IMR-90 (cell line): ENCODE data around the gene ALKBH3. TPM values are rescaled to one million over a fixed set of nuclear protein-coding genes. Genes with fewer than 3 reads are reported as not detected.

Experiments
- ATAC-seq: fragments of 200-7000 bp; cut with Tn5 transposase; 2 replicates; pipeline ENCODE4 v1.9.1; 2020; ENCODE audit warnings: low read depth, mild to moderate bottlenecking, moderate library complexity
- BruUV-seq: library from RNA; stranded (reverse); fragments of 400-500 nt; replicated peaks from 2 replicates; lab custom pipeline; 2021; lab: Mats Ljungman, UMichigan
- CTCF ChIA-PET: fragments of 300-600 bp; formaldehyde crosslinking; extraction: SDS; loops from one replicate; lab custom pipeline; 2021; ENCODE audit warnings: antibody characterized with exemption; lab: Yijun Ruan, JAX
- POLR2A ChIA-PET: fragments of 300-600 bp; sonication (Branson Sonifier 250); formaldehyde crosslinking; loops from one replicate; lab custom pipeline; 2022; ENCODE audit warnings: antibody characterized with exemption; ENCODE audit not compliant: unreplicated experiment; lab: Charles Lee
- DNase-seq: peaks from one replicate; pipeline ENCODE4 v3.0.0; 2013
- H2AFZ ChIP-seq: replicated peaks from 2 replicates; pipeline ENCODE3; 2013; ENCODE audit warnings: low read length, mild to moderate bottlenecking; ENCODE audit not compliant: poor library complexity
- H2AK5ac ChIP-seq: 2 replicates; pipeline ENCODE4 v1.6.1; 2013; ENCODE audit warnings: low read depth, low read length, inconsistent platforms
- H2AK9ac ChIP-seq: replicated peaks from 2 replicates; pipeline ENCODE3; 2013; ENCODE audit warnings: mild to moderate bottlenecking, low read depth, low read length, moderate library complexity; ENCODE audit not compliant: poor library complexity
- H2BK120ac ChIP-seq: 2 replicates; pipeline ENCODE4 v1.6.1; 2013; ENCODE audit warnings: low read depth, low read length, inconsistent platforms
- H2BK15ac ChIP-seq: 3 replicates; pipeline ENCODE4 v1.6.1; 2013; ENCODE audit warnings: low read depth, low read length, inconsistent platforms
- H2BK20ac ChIP-seq: 2 replicates; pipeline ENCODE4 v1.6.1; 2013; ENCODE audit warnings: low read depth, mild to moderate bottlenecking, inconsistent platforms, low read length, moderate library complexity
- H2BK5ac ChIP-seq: 2 replicates; pipeline ENCODE4 v1.6.1; 2013; ENCODE audit warnings: mild to moderate bottlenecking, low read depth, low read length, inconsistent platforms; ENCODE audit not compliant: poor library complexity, severe bottlenecking
- H3K14ac ChIP-seq: replicated peaks from 2 replicates; pipeline ENCODE4 v1.6.1; 2013; ENCODE audit warnings: low read depth, low read length, inconsistent platforms
- H3K18ac ChIP-seq: 2 replicates; pipeline ENCODE4 v1.6.1; 2013; ENCODE audit warnings: low read depth, low read length, control low read depth
- H3K23ac ChIP-seq: 2 replicates; pipeline ENCODE4 v1.6.1; 2013; ENCODE audit warnings: low read depth, low read length, inconsistent platforms
- H3K27ac ChIP-seq: 2 replicates; pipeline ENCODE4 v1.5.1; 2013; ENCODE audit warnings: mild to moderate bottlenecking, control low read depth, low read length; ENCODE audit not compliant: insufficient read depth
- H3K27me3 ChIP-seq: 2 replicates; pipeline ENCODE4 v1.6.1; 2013; ENCODE audit warnings: low read length; ENCODE audit not compliant: control insufficient read depth, insufficient read depth
- H3K36me3 ChIP-seq: 2 replicates; pipeline ENCODE4 v1.6.1; 2013; ENCODE audit warnings: low read length, mixed read lengths; ENCODE audit not compliant: control insufficient read depth, insufficient read depth
- H3K4ac ChIP-seq: 2 replicates; pipeline ENCODE4 v1.6.1; 2013; ENCODE audit warnings: low read depth, low read length, inconsistent platforms
- H3K4me1 ChIP-seq: 2 replicates; pipeline ENCODE4 v1.6.1; 2013; ENCODE audit warnings: low read length, mixed read lengths; ENCODE audit not compliant: control insufficient read depth, insufficient read depth
- H3K4me2 ChIP-seq: 2 replicates; pipeline ENCODE4 v1.6.1; 2013; ENCODE audit warnings: low read depth, mild to moderate bottlenecking, control low read depth, low read length, moderate library complexity
- H3K4me3 ChIP-seq: 2 replicates; pipeline ENCODE4 v1.5.1; 2013; ENCODE audit warnings: low read depth, mild to moderate bottlenecking, control low read depth, low read length, moderate library complexity; ENCODE audit not compliant: insufficient read depth
- H3K56ac ChIP-seq: 2 replicates; pipeline ENCODE4 v1.6.1; 2013; ENCODE audit warnings: low read length, inconsistent platforms; ENCODE audit not compliant: insufficient read depth; ENCODE audit errors: extremely low read depth
- H3K79me1 ChIP-seq, 2 experiments: 2 replicates each; pipeline ENCODE4 v1.6.1; 2013; ENCODE audit warnings: low read length in 2 of 2, inconsistent platforms in 1 of 2, low read depth in 1 of 2
- H3K9ac ChIP-seq: 2 replicates; pipeline ENCODE4 v1.6.1; 2013; ENCODE audit warnings: low read depth, low read length, control low read depth
- H3K9me1 ChIP-seq: 2 replicates; pipeline ENCODE4 v1.6.1; 2013; ENCODE audit warnings: low read length, inconsistent platforms; ENCODE audit not compliant: insufficient read depth
- H3K9me3 ChIP-seq: 2 replicates; pipeline ENCODE4 v1.6.1; 2013; ENCODE audit warnings: low read length; ENCODE audit not compliant: control insufficient read depth, insufficient read depth
- H4K20me1 ChIP-seq: 2 replicates; pipeline ENCODE4 v1.6.1; 2013; ENCODE audit warnings: low read length, inconsistent platforms; ENCODE audit not compliant: insufficient read depth
- H4K5ac ChIP-seq: 2 replicates; pipeline ENCODE4 v1.6.1; 2013; ENCODE audit warnings: mild to moderate bottlenecking, low read depth, low read length, control low read depth
- H4K8ac ChIP-seq, 2 experiments: 2 replicates each; pipeline ENCODE4 v1.6.1; 2013; ENCODE audit warnings: low read depth in 2 of 2, low read length in 2 of 2, control low read depth in 1 of 2, inconsistent platforms in 1 of 2
- H4K91ac ChIP-seq: 2 replicates; pipeline ENCODE4 v1.6.1; 2013; ENCODE audit warnings: low read depth, low read length, inconsistent platforms; ENCODE audit not compliant: insufficient read depth
- BHLHE40 ChIP-seq: fragments of 150-350 bp; IDR thresholded peaks from 2 replicates; pipeline ENCODE4 v1.6.1; 2016; ENCODE audit warnings: mild to moderate bottlenecking, low read depth, low read length
- CEBPB ChIP-seq: IDR thresholded peaks from 2 replicates; pipeline ENCODE4 v1.6.1; 2012; ENCODE audit warnings: low read depth, low read length, improper control_type of control experiment
- CHD1 ChIP-seq: IDR thresholded peaks from 2 replicates; pipeline ENCODE4 v1.6.1; 2012; ENCODE audit warnings: low read depth, low read length, improper control_type of control experiment
- FOS ChIP-seq: fragments of 150-350 bp; IDR thresholded peaks from 2 replicates; pipeline ENCODE4 v1.6.1; 2016; ENCODE audit warnings: low read depth, low read length
- MAFK ChIP-seq: IDR thresholded peaks from 2 replicates; pipeline ENCODE4 v1.6.1; 2012; ENCODE audit warnings: low read depth, low read length, improper control_type of control experiment
- MAZ ChIP-seq: IDR thresholded peaks from 2 replicates; pipeline ENCODE4 v1.6.1; 2012; ENCODE audit warnings: low read depth, mild to moderate bottlenecking, low read length, improper control_type of control experiment, moderate library complexity, borderline replicate concordance
- MXI1 ChIP-seq: IDR thresholded peaks from 2 replicates; pipeline ENCODE4 v1.6.1; 2012; ENCODE audit warnings: low read depth, mild to moderate bottlenecking, low read length, moderate library complexity, borderline replicate concordance
- NFE2L2 ChIP-seq: fragments of 150-350 bp; IDR thresholded peaks from 2 replicates; pipeline ENCODE4 v1.6.1; 2016; ENCODE audit warnings: low read depth, mild to moderate bottlenecking, low read length
- POLR2A ChIP-seq: IDR thresholded peaks from 2 replicates; pipeline ENCODE4 v1.6.1; 2012; ENCODE audit warnings: mild to moderate bottlenecking, low read depth, low read length
- RAD21 ChIP-seq: IDR thresholded peaks from 2 replicates; pipeline ENCODE4 v1.6.1; 2012; ENCODE audit warnings: low read length, improper control_type of control experiment
- RCOR1 ChIP-seq: IDR thresholded peaks from 2 replicates; pipeline ENCODE4 v1.6.1; 2012; ENCODE audit warnings: mild to moderate bottlenecking, low read length, improper control_type of control experiment; ENCODE audit not compliant: insufficient replicate concordance
- RFX5 ChIP-seq: IDR thresholded peaks from 2 replicates; pipeline ENCODE4 v1.8.0; 2012; ENCODE audit warnings: low read depth, mild to moderate bottlenecking, low read length, moderate library complexity
- WGBS, 2 experiments: methylation state at CpG; one replicate each; pipeline versions ENCODE4 v1.1.5 to v1.1.7; 2013; ENCODE audit warnings: missing lambda C conversion rate in 2 of 2; ENCODE audit not compliant: insufficient read length in 1 of 2; ENCODE audit errors: extremely low coverage in 2 of 2; 5-methylcytosine and 5-hydroxymethylcytosine counted together
- dilution Hi-C: fragments of 300-500 bp; cut with HindIII; formaldehyde crosslinking; loops from one replicate; pipeline ENCODE4 v1.14.3; 2018; ENCODE audit warnings: low sequenced_read_pairs; ENCODE audit not compliant: unreplicated experiment
- in situ Hi-C: fragments of 300-500 bp; cut with MboI; formaldehyde crosslinking; loops from 3 replicates; pipeline ENCODE4 v1.14.3; 2019; ENCODE audit warnings: low sequenced_read_pairs, inconsistent platforms, mixed read lengths
- intact Hi-C: fragments of 100-400 bp; cut with micrococcal nuclease; formaldehyde crosslinking; loops from 2 replicates; pipeline ENCODE4 v1.10.0; 2022
- polyA plus RNA-seq, 3 experiments: library from polyadenylated mRNA; depleted of rRNA; stranded (reverse); fragments of >200 nt; gene quantifications; 2 replicates each; pipeline ENCODE4 v1.2.3, GENCODE V29; 2012; ENCODE audit warnings: low replicate concordance in 1 of 3
- total RNA-seq: library from RNA; depleted of rRNA; stranded (reverse); fragments of >200 nt; gene quantifications from 2 replicates; pipeline ENCODE4 v1.2.3, GENCODE V29; 2012
- TF ChIP-seq, protein P1 (sequence below): conservative IDR thresholded peaks from 2 replicates; pipeline ENCODE4 v1.5.1; 2012; ENCODE audit warnings: mild to moderate bottlenecking, low read depth, low read length, improper control_type of control experiment
- TF ChIP-seq, protein P2 (sequence below): fragments of 150-350 bp; IDR thresholded peaks from 2 replicates; pipeline ENCODE4 v1.6.1; 2017; ENCODE audit warnings: mild to moderate bottlenecking, antibody characterized with exemption, low read length, low read depth
- TF ChIP-seq, protein P3 (sequence below): fragments of 150-350 bp; IDR thresholded peaks from 2 replicates; pipeline ENCODE4 v1.6.1; 2016; ENCODE audit warnings: low read depth, mild to moderate bottlenecking, low read length, moderate library complexity, borderline replicate concordance

ALKBH3 gene
- total and polyA plus RNA-seq, 2 of the 4 experiments (the other 2 are of a cell fraction), result 27.7 to 62.9 TPM

DNA sequence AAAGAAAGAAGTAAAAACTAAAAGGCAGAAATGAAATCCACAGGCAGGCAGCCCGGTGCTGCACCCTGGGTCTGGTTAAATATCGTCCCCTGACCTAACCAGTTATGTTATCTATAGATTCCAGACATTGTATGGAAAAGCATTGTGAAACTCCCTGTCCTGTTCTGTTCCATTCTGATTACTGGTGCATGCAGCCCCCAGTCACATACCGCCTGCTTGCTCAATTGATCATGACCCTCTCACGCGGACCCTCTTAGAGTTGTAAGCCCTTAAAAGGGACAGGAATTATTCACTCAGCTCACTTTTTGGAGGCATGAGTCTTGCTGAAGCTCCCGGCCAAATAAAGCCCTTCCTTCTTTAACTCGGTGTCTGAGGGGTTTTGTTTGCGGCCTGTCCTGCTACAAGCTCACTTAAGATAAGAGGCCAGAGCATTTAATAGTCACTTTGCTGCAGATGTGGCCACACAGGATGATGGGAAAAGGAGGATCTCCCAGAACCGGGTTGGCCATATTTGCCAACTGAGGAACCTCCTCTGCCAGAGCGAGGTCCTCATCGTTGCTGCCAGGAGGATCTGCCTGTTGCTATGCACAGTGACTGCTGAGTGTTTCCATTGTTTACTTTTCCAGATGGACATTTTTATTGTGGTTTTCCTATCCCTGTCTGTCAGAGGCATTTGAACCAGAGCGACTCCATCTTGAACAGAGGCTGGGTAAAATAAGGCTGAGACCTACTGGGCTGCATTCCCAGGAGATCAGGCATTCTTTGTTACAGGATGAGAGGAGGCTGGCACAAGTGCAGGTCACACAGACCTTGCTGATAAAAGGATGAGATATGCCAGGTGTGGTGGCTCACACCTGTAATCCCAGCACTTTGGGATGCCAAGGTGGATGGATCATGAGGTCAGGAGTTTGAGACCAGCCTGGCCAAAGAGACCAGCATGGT lies 72.0 kb downstream of the ALKBH3 start:
- DNase-seq, result no peak
- H4K8ac ChIP-seq, result no peak overlapping the region
- no peak overlapping the region for H2AK9ac ChIP-seq
- no peak overlapping the region for H2BK20ac ChIP-seq
- no peaks in the 10 kb centered on the region for H3K9me1 ChIP-seq
- no peak overlapping the region for H3K23ac ChIP-seq
- dilution Hi-C loops (no loop called here), in situ Hi-C loops (no loop called here), intact Hi-C loops (no loop called here)
- H4K5ac ChIP-seq, result no peak overlapping the region
- no peak overlapping the region for H3K4me3 ChIP-seq
- H3K27me3 ChIP-seq, result peaks cover 18% of the 10 kb centered on the region
- no peak overlapping the region for H3K4ac ChIP-seq
- no peaks in the 10 kb centered on the region for H3K79me1 ChIP-seq
- no peaks in the 10 kb centered on the region for H3K36me3 ChIP-seq
- H3K18ac ChIP-seq, result no peak overlapping the region
- H3K4me1 ChIP-seq, result no peaks in the 10 kb centered on the region
- no peak overlapping the region for H3K56ac ChIP-seq
- BruUV-seq, result no TSS peak
- no peak overlapping the region for H2BK5ac ChIP-seq
- no peak overlapping the region for H3K9ac ChIP-seq
- no peaks in the 10 kb centered on the region for H4K20me1 ChIP-seq
- H2BK15ac ChIP-seq, result no peak overlapping the region
- CTCF ChIA-PET, result no interaction called here
- no peak for ATAC-seq
- peaks cover 3% of the 10 kb centered on the region for H3K9me3 ChIP-seq
- H3K4me2 ChIP-seq, result no peak overlapping the region
- H2BK120ac ChIP-seq, result no peak overlapping the region
- H3K27ac ChIP-seq, result no peak overlapping the region
- no peak overlapping the region for H2AK5ac ChIP-seq
- H3K14ac ChIP-seq, result no peak overlapping the region
- H4K91ac ChIP-seq, result no peak overlapping the region
- H2AFZ ChIP-seq, result no peak overlapping the region
- WGBS, 2 experiments, result 78% methylated on average over 3 of the region's 12 CpGs; no CpG with 5 or more reads in 1 of the 2 experiments
- POLR2A ChIA-PET, result no interaction called here
- TF ChIP-seq, protein P1, sequence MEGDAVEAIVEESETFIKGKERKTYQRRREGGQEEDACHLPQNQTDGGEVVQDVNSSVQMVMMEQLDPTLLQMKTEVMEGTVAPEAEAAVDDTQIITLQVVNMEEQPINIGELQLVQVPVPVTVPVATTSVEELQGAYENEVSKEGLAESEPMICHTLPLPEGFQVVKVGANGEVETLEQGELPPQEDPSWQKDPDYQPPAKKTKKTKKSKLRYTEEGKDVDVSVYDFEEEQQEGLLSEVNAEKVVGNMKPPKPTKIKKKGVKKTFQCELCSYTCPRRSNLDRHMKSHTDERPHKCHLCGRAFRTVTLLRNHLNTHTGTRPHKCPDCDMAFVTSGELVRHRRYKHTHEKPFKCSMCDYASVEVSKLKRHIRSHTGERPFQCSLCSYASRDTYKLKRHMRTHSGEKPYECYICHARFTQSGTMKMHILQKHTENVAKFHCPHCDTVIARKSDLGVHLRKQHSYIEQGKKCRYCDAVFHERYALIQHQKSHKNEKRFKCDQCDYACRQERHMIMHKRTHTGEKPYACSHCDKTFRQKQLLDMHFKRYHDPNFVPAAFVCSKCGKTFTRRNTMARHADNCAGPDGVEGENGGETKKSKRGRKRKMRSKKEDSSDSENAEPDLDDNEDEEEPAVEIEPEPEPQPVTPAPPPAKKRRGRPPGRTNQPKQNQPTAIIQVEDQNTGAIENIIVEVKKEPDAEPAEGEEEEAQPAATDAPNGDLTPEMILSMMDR, result no peak
- TF ChIP-seq CHD1 (no peak), RAD21 (no peak), POLR2A (no peak), MXI1 (no peak), NFE2L2 (no peak), RFX5 (no peak), MAFK (no peak), CEBPB (no peak), MAZ (no peak), BHLHE40 (no peak), FOS (no peak), RCOR1 (no peak)
- TF ChIP-seq, protein P2, sequence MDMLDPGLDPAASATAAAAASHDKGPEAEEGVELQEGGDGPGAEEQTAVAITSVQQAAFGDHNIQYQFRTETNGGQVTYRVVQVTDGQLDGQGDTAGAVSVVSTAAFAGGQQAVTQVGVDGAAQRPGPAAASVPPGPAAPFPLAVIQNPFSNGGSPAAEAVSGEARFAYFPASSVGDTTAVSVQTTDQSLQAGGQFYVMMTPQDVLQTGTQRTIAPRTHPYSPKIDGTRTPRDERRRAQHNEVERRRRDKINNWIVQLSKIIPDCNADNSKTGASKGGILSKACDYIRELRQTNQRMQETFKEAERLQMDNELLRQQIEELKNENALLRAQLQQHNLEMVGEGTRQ, result no peak
- TF ChIP-seq, protein P3, sequence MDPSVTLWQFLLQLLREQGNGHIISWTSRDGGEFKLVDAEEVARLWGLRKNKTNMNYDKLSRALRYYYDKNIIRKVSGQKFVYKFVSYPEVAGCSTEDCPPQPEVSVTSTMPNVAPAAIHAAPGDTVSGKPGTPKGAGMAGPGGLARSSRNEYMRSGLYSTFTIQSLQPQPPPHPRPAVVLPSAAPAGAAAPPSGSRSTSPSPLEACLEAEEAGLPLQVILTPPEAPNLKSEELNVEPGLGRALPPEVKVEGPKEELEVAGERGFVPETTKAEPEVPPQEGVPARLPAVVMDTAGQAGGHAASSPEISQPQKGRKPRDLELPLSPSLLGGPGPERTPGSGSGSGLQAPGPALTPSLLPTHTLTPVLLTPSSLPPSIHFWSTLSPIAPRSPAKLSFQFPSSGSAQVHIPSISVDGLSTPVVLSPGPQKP, result no peak
